ENCODE data around the gene SSPN.

SSPN gene

GRCh38 chr12:26266881-26267280, 71.5 kb downstream of the SSPN start:
- TF ChIP-seq ZFP3 (CRISPR knock-in tag; IDR thresholded peaks at IDR 0.05), result no peak
- no peak for ATAC-seq

- ATAC-seq, result peak; percentile 68
- peak; percentile 61; the same call in 1 of the 2 replicates for TF ChIP-seq ZNF70 (CRISPR knock-in tag; IDR thresholded peaks at IDR 0.05)
- no peak for TF ChIP-seq PPARA (CRISPR knock-in tag; IDR thresholded peaks at IDR 0.05; ENCODE audit: borderline replicate concordance)
These were observed 73.6 kb downstream of the SSPN start for GRCh38 chr12:26268841-26269561.

- no peak for ATAC-seq
These were observed 74.3 kb downstream of the SSPN start for GRCh38 chr12:26269562-26270284.

More at GRCh38 chr12:26269562-26270284, 74.3 kb downstream of the SSPN start:
- TF ChIP-seq ZNF565 (CRISPR knock-in tag; conservative IDR thresholded peaks at IDR 0.05; ENCODE audit: low read depth) (no peak), ARNTL (CRISPR knock-in tag; IDR thresholded peaks at IDR 0.05; ENCODE audit: borderline replicate concordance, low read depth) (no peak), PATZ1 (CRISPR knock-in tag; IDR thresholded peaks at IDR 0.05; ENCODE audit: borderline replicate concordance) (no peak), SNAI2 (CRISPR knock-in tag; IDR thresholded peaks at IDR 0.05) (no peak), RARB (CRISPR knock-in tag; IDR thresholded peaks at IDR 0.05) (no peak), CREB5 (CRISPR knock-in tag; IDR thresholded peaks at IDR 0.05; ENCODE audit: low read depth) (no peak), ESRRG (CRISPR knock-in tag; IDR thresholded peaks at IDR 0.05) (no peak), ZNF70 (CRISPR knock-in tag; IDR thresholded peaks at IDR 0.05) (no peak), POU6F1 (CRISPR knock-in tag; IDR thresholded peaks at IDR 0.05; ENCODE audit: borderline replicate concordance, low read depth) (no peak), ZFP30 (CRISPR knock-in tag; IDR thresholded peaks at IDR 0.05) (no peak), ZFP3 (CRISPR knock-in tag; IDR thresholded peaks at IDR 0.05) (no peak), PPARA (CRISPR knock-in tag; IDR thresholded peaks at IDR 0.05; ENCODE audit: borderline replicate concordance) (no peak), TSHZ2 (CRISPR knock-in tag; IDR thresholded peaks at IDR 0.05) (no peak), OSR1 (CRISPR knock-in tag; IDR thresholded peaks at IDR 0.05) (no peak)

Data from SK-N-SH treated with all-trans-retinoic acid at 6 μM for 48 hours (cell line).